IMR-90 (cell line): Measurements from ENCODE around the gene MGAT5B. TPM values are rescaled to one million over a fixed set of nuclear protein-coding genes. Genes with fewer than 3 reads are reported as not detected.

ENCODE experiments used
- ATAC-seq: fragments of 200-7000 bp; cut with Tn5 transposase; 2 replicates; pipeline ENCODE4 v1.9.1; 2020; ENCODE audit warnings: low read depth, mild to moderate bottlenecking, moderate library complexity
- BruUV-seq: library from RNA; stranded (reverse); fragments of 400-500 nt; replicated peaks from 2 replicates; lab custom pipeline; 2021; lab: Mats Ljungman, UMichigan
- CTCF ChIA-PET: fragments of 300-600 bp; formaldehyde crosslinking; extraction: SDS; loops from one replicate; lab custom pipeline; 2021; ENCODE audit warnings: antibody characterized with exemption; lab: Yijun Ruan, JAX
- POLR2A ChIA-PET: fragments of 300-600 bp; sonication (Branson Sonifier 250); formaldehyde crosslinking; loops from one replicate; lab custom pipeline; 2022; ENCODE audit warnings: antibody characterized with exemption; ENCODE audit not compliant: unreplicated experiment; lab: Charles Lee
- DNase-seq: peaks from one replicate; pipeline ENCODE4 v3.0.0; 2013
- H2AFZ ChIP-seq: replicated peaks from 2 replicates; pipeline ENCODE3; 2013; ENCODE audit warnings: low read length, mild to moderate bottlenecking; ENCODE audit not compliant: poor library complexity
- H2AK5ac ChIP-seq: 2 replicates; pipeline ENCODE4 v1.6.1; 2013; ENCODE audit warnings: low read depth, low read length, inconsistent platforms
- H2AK9ac ChIP-seq: replicated peaks from 2 replicates; pipeline ENCODE3; 2013; ENCODE audit warnings: mild to moderate bottlenecking, low read depth, low read length, moderate library complexity; ENCODE audit not compliant: poor library complexity
- H2BK120ac ChIP-seq: 2 replicates; pipeline ENCODE4 v1.6.1; 2013; ENCODE audit warnings: low read depth, low read length, inconsistent platforms
- H2BK15ac ChIP-seq: 3 replicates; pipeline ENCODE4 v1.6.1; 2013; ENCODE audit warnings: low read depth, low read length, inconsistent platforms
- H2BK20ac ChIP-seq: 2 replicates; pipeline ENCODE4 v1.6.1; 2013; ENCODE audit warnings: low read depth, mild to moderate bottlenecking, inconsistent platforms, low read length, moderate library complexity
- H2BK5ac ChIP-seq: 2 replicates; pipeline ENCODE4 v1.6.1; 2013; ENCODE audit warnings: mild to moderate bottlenecking, low read depth, low read length, inconsistent platforms; ENCODE audit not compliant: poor library complexity, severe bottlenecking
- H3K14ac ChIP-seq: replicated peaks from 2 replicates; pipeline ENCODE4 v1.6.1; 2013; ENCODE audit warnings: low read depth, low read length, inconsistent platforms
- H3K18ac ChIP-seq: 2 replicates; pipeline ENCODE4 v1.6.1; 2013; ENCODE audit warnings: low read depth, low read length, control low read depth
- H3K23ac ChIP-seq: 2 replicates; pipeline ENCODE4 v1.6.1; 2013; ENCODE audit warnings: low read depth, low read length, inconsistent platforms
- H3K27ac ChIP-seq: 2 replicates; pipeline ENCODE4 v1.5.1; 2013; ENCODE audit warnings: mild to moderate bottlenecking, control low read depth, low read length; ENCODE audit not compliant: insufficient read depth
- H3K27me3 ChIP-seq: 2 replicates; pipeline ENCODE4 v1.6.1; 2013; ENCODE audit warnings: low read length; ENCODE audit not compliant: control insufficient read depth, insufficient read depth
- H3K36me3 ChIP-seq: 2 replicates; pipeline ENCODE4 v1.6.1; 2013; ENCODE audit warnings: low read length, mixed read lengths; ENCODE audit not compliant: control insufficient read depth, insufficient read depth
- H3K4ac ChIP-seq: 2 replicates; pipeline ENCODE4 v1.6.1; 2013; ENCODE audit warnings: low read depth, low read length, inconsistent platforms
- H3K4me1 ChIP-seq: 2 replicates; pipeline ENCODE4 v1.6.1; 2013; ENCODE audit warnings: low read length, mixed read lengths; ENCODE audit not compliant: control insufficient read depth, insufficient read depth
- H3K4me2 ChIP-seq: 2 replicates; pipeline ENCODE4 v1.6.1; 2013; ENCODE audit warnings: low read depth, mild to moderate bottlenecking, control low read depth, low read length, moderate library complexity
- H3K4me3 ChIP-seq: 2 replicates; pipeline ENCODE4 v1.5.1; 2013; ENCODE audit warnings: low read depth, mild to moderate bottlenecking, control low read depth, low read length, moderate library complexity; ENCODE audit not compliant: insufficient read depth
- H3K56ac ChIP-seq: 2 replicates; pipeline ENCODE4 v1.6.1; 2013; ENCODE audit warnings: low read length, inconsistent platforms; ENCODE audit not compliant: insufficient read depth; ENCODE audit errors: extremely low read depth
- H3K79me1 ChIP-seq, 2 experiments: 2 replicates each; pipeline ENCODE4 v1.6.1; 2013; ENCODE audit warnings: low read length in 2 of 2, inconsistent platforms in 1 of 2, low read depth in 1 of 2
- H3K9ac ChIP-seq: 2 replicates; pipeline ENCODE4 v1.6.1; 2013; ENCODE audit warnings: low read depth, low read length, control low read depth
- H3K9me1 ChIP-seq: 2 replicates; pipeline ENCODE4 v1.6.1; 2013; ENCODE audit warnings: low read length, inconsistent platforms; ENCODE audit not compliant: insufficient read depth
- H3K9me3 ChIP-seq: 2 replicates; pipeline ENCODE4 v1.6.1; 2013; ENCODE audit warnings: low read length; ENCODE audit not compliant: control insufficient read depth, insufficient read depth
- H4K20me1 ChIP-seq: 2 replicates; pipeline ENCODE4 v1.6.1; 2013; ENCODE audit warnings: low read length, inconsistent platforms; ENCODE audit not compliant: insufficient read depth
- H4K5ac ChIP-seq: 2 replicates; pipeline ENCODE4 v1.6.1; 2013; ENCODE audit warnings: mild to moderate bottlenecking, low read depth, low read length, control low read depth
- H4K8ac ChIP-seq, 2 experiments: 2 replicates each; pipeline ENCODE4 v1.6.1; 2013; ENCODE audit warnings: low read depth in 2 of 2, low read length in 2 of 2, control low read depth in 1 of 2, inconsistent platforms in 1 of 2
- H4K91ac ChIP-seq: 2 replicates; pipeline ENCODE4 v1.6.1; 2013; ENCODE audit warnings: low read depth, low read length, inconsistent platforms; ENCODE audit not compliant: insufficient read depth
- CEBPB ChIP-seq: IDR thresholded peaks from 2 replicates; pipeline ENCODE4 v1.6.1; 2012; ENCODE audit warnings: low read depth, low read length, improper control_type of control experiment
- CHD1 ChIP-seq: IDR thresholded peaks from 2 replicates; pipeline ENCODE4 v1.6.1; 2012; ENCODE audit warnings: low read depth, low read length, improper control_type of control experiment
- CTCF ChIP-seq: conservative IDR thresholded peaks from 2 replicates; pipeline ENCODE4 v1.5.1; 2012; ENCODE audit warnings: mild to moderate bottlenecking, low read depth, low read length, improper control_type of control experiment
- FOS ChIP-seq: fragments of 150-350 bp; IDR thresholded peaks from 2 replicates; pipeline ENCODE4 v1.6.1; 2016; ENCODE audit warnings: low read depth, low read length
- NFE2L2 ChIP-seq: fragments of 150-350 bp; IDR thresholded peaks from 2 replicates; pipeline ENCODE4 v1.6.1; 2016; ENCODE audit warnings: low read depth, mild to moderate bottlenecking, low read length
- RAD21 ChIP-seq: IDR thresholded peaks from 2 replicates; pipeline ENCODE4 v1.6.1; 2012; ENCODE audit warnings: low read length, improper control_type of control experiment
- USF2 ChIP-seq: fragments of 150-350 bp; IDR thresholded peaks from 2 replicates; pipeline ENCODE4 v1.6.1; 2017; ENCODE audit warnings: mild to moderate bottlenecking, antibody characterized with exemption, low read length, low read depth
- WGBS, 2 experiments: methylation state at CpG; one replicate each; pipeline versions ENCODE4 v1.1.5 to v1.1.7; 2013; ENCODE audit warnings: missing lambda C conversion rate in 2 of 2; ENCODE audit not compliant: insufficient read length in 1 of 2; ENCODE audit errors: extremely low coverage in 2 of 2; 5-methylcytosine and 5-hydroxymethylcytosine counted together
- dilution Hi-C: fragments of 300-500 bp; cut with HindIII; formaldehyde crosslinking; loops from one replicate; pipeline ENCODE4 v1.14.3; 2018; ENCODE audit warnings: low sequenced_read_pairs; ENCODE audit not compliant: unreplicated experiment
- in situ Hi-C: fragments of 300-500 bp; cut with MboI; formaldehyde crosslinking; loops from 3 replicates; pipeline ENCODE4 v1.14.3; 2019; ENCODE audit warnings: low sequenced_read_pairs, inconsistent platforms, mixed read lengths
- intact Hi-C: fragments of 100-400 bp; cut with micrococcal nuclease; formaldehyde crosslinking; loops from 2 replicates; pipeline ENCODE4 v1.10.0; 2022
- polyA plus RNA-seq, 3 experiments: library from polyadenylated mRNA; depleted of rRNA; stranded (reverse); fragments of >200 nt; gene quantifications; 2 replicates each; pipeline ENCODE4 v1.2.3, GENCODE V29; 2012; ENCODE audit warnings: low replicate concordance in 1 of 3
- total RNA-seq: library from RNA; depleted of rRNA; stranded (reverse); fragments of >200 nt; gene quantifications from 2 replicates; pipeline ENCODE4 v1.2.3, GENCODE V29; 2012

MGAT5B gene
- total and polyA plus RNA-seq, 2 of the 4 experiments (the other 2 are of a cell fraction), result 0.54 to 2.0 TPM

- BruUV-seq, result no TSS peak
- Histone ChIP-seq H2AFZ (no peak overlapping the region), H3K23ac (no peak overlapping the region), H4K91ac (no peak overlapping the region), H3K9me1 (no peaks in the 10 kb centered on the region), H3K9me3 (no peaks in the 10 kb centered on the region), H4K20me1 (no peaks in the 10 kb centered on the region; the same call in 1 of the 2 replicates), H4K5ac (no peak overlapping the region), H2BK15ac (no peak overlapping the region), H3K18ac (no peak overlapping the region), H3K36me3 (no peaks in the 10 kb centered on the region), H4K8ac (no peak overlapping the region), H3K4me1 (no peaks in the 10 kb centered on the region), H3K56ac (no peak overlapping the region), H2AK9ac (no peak overlapping the region), H2BK120ac (no peak overlapping the region), H3K27ac (no peak overlapping the region), H3K4me2 (no peak overlapping the region), H3K14ac (no peak overlapping the region), H2BK5ac (no peak overlapping the region), H3K9ac (no peak overlapping the region), H3K79me1 (no peaks in the 10 kb centered on the region), H3K27me3 (peaks cover 9% of the 10 kb centered on the region), H2BK20ac (no peak overlapping the region), H2AK5ac (no peak overlapping the region), H3K4me3 (no peak overlapping the region), H3K4ac (no peak overlapping the region)
- ChIA-PET POLR2A (no interaction called here), CTCF (no interaction called here)
- 100% methylated on average over 1 of the region's 3 CpGs; no CpG with 5 or more reads in 1 of the 2 experiments for WGBS, 2 experiments
- TF ChIP-seq CTCF (no peak), RAD21 (no peak), CEBPB (no peak), NFE2L2 (no peak), CHD1 (no peak), FOS (no peak), USF2 (no peak)
- in situ Hi-C loops, result no loop called here
- intact Hi-C loops, result no loop called here
- ATAC-seq (no peak), DNase-seq (no peak)
- dilution Hi-C loops, result no loop called here
These were observed 60.9 kb downstream of the MGAT5B start for GRCh38 chr17:76929148-76929547.
